Heart left ventricle (tissue), 13 donors: ENCODE data around the gene TAGLN.

Experiments used
- CTCF ChIP-seq, 12 donors: fragments of 200-600 bp; sonication (generic) in 4 of 12; IDR thresholded peaks; one replicate each; pipeline versions ENCODE4 v1.5.0 to v1.8.0; 2018 to 2022; ENCODE audit warnings: antibody characterized with exemption in 12 of 12, mild to moderate bottlenecking in 5 of 12
- POLR2A ChIP-seq, 2 donors: fragments of 450-650 bp; IDR thresholded peaks; one replicate each; pipeline ENCODE4 v1.6.1; 2017; ENCODE audit warnings: antibody characterized with exemption in 2 of 2, mild to moderate bottlenecking in 2 of 2, moderate library complexity in 2 of 2
- donor health status: ischemic (EF 13 %, LVEDD 7.1; RV severe dilation, severe dysfunction).
- donor health status: DM: no; HTN: yes; CAD: no.
- donor health status: DM: no; HTN: no; CAD: no.
- donor health status: ischemic (EF 25% LVEDD 6.9; RV normal size, moderate dysfunction).
- donor health status: ischemic (EF 25% LVEDD 5.7; RV mildly dilated, moderate dysfunction).
- donor health status: ischemic (EF 35%, LVEDD 5.7; RV mildly dilated, moderate dysfunction).
- donor health status: nonischemic (EF 11% LVEDD 7.7; RV severe dilation, severe dysfunction).
- donor health status: DM: yes; HTN: yes; CAD: no.
- donor health status: PGD.
- donor health status: ischemic (EF 29% LVEDD 5.4; RV normal size, mild dysfunction).
- donor health status: nonischemic (EF 23%, LVEDD 6.1; RV moderate dilation, normal function).

- TF ChIP-seq CTCF (IDR thresholded peaks at IDR 0.05) = no peak
- TF ChIP-seq POLR2A (IDR thresholded peaks at IDR 0.05) = no peak
These were observed 57.4 kb downstream of the TAGLN start for GRCh38 chr11:117256573-117256972.
